ENCODE results near the gene RNF8. TPM values are rescaled to one million over a fixed set of nuclear protein-coding genes. Genes with fewer than 3 reads are reported as not detected.

Gene RNF8
- polyA plus RNA-seq, 3 donors, result 4.2 to 4.9 (median 4.7) TPM

GRCh38 chr6:37418722-37419121, 64.9 kb downstream of the RNF8 start:
- no peak overlapping the region for H3K4me3 Mint-ChIP-seq

GRCh38 chr6:37426058-37426944, 72.5 kb downstream of the RNF8 start:
- H3K9ac ChIP-seq (ENCODE audit: insufficient read depth, low read length, poor library complexity, severe bottlenecking), result no peak overlapping the region
- H3K36me3 ChIP-seq (replicated peaks in 1 of 2; ENCODE audit: control insufficient read depth in 1 of 2, insufficient read depth in 2 of 2, low read length in 2 of 2), result no peaks in the 10 kb centered on the region
- Mint-ChIP-seq H3K9me3 (peaks cover 0 to 2% (median 0%) of the 10 kb centered on the region in 7 donors), H3K27me3 (ENCODE audit: low read depth in 3 of 3) (peaks cover 10 to 18% (median 12%) of the 10 kb centered on the region in 3 donors), H3K36me3 (no peaks in the 10 kb centered on the region), H3K4me1 (no peaks in the 10 kb centered on the region), H3K4me3 (no peak overlapping the region), H3K27ac (no peak overlapping the region)
- no peak for DNase-seq
- no peaks in the 10 kb centered on the region for H3K4me1 ChIP-seq (ENCODE audit: control insufficient read depth in 1 of 2, insufficient read depth in 2 of 2, low read length in 2 of 2)
- no peak overlapping the region for H3K4me2 ChIP-seq (replicated peaks; ENCODE audit: extremely low read depth, low read length, poor library complexity, severe bottlenecking)
- H3K27ac ChIP-seq (ENCODE audit: low read depth in 1 of 2, low read length in 2 of 2), result no peak overlapping the region
- H2AFZ ChIP-seq (ENCODE audit: insufficient read depth, low read depth, low read length, poor library complexity, severe bottlenecking), result no peak overlapping the region
- no peaks in the 10 kb centered on the region for H4K20me1 ChIP-seq (ENCODE audit: insufficient read depth, low read length)
- WGBS (ENCODE audit: insufficient coverage), result 75% methylated on average over 1 of the region's 4 CpGs
- no peaks in the 10 kb centered on the region for H3K9me3 ChIP-seq (replicated peaks in 1 of 2; ENCODE audit: control insufficient read depth in 1 of 2, insufficient read depth in 1 of 2, low read length in 2 of 2)
- intact Hi-C loops (cut with micrococcal nuclease), result no loop called here
- H3K79me2 ChIP-seq (ENCODE audit: insufficient read depth, low read length), result no peaks in the 10 kb centered on the region
- TF ChIP-seq CTCF (IDR thresholded peaks at IDR 0.05), result no peak
- H3K27me3 ChIP-seq (ENCODE audit: control insufficient read depth in 2 of 2, insufficient read depth in 2 of 2, low read length in 2 of 2), result peaks cover 0 to 11% of the 10 kb centered on the region in 2 donors
- no peak overlapping the region for H3K4me3 ChIP-seq (replicated peaks in 1 of 3; ENCODE audit: low read depth in 2 of 3, low read length in 3 of 3)

More at GRCh38 chr6:37418722-37419121, 64.9 kb downstream of the RNF8 start:
- Mint-ChIP-seq H3K36me3 (no peaks in the 10 kb centered on the region), H3K27me3 (ENCODE audit: low read depth in 3 of 3) (peaks cover 0 to 8% (median 4%) of the 10 kb centered on the region in 3 donors), H3K4me1 (no peaks in the 10 kb centered on the region), H3K9me3 (peaks cover 0 to 10% (median 3%) of the 10 kb centered on the region in 7 donors), H3K27ac (no peak overlapping the region)
- H2AFZ ChIP-seq (ENCODE audit: insufficient read depth, low read depth, low read length, poor library complexity, severe bottlenecking), result no peak overlapping the region
- no peaks in the 10 kb centered on the region for H4K20me1 ChIP-seq (ENCODE audit: insufficient read depth, low read length)
- H3K9ac ChIP-seq (ENCODE audit: insufficient read depth, low read length, poor library complexity, severe bottlenecking), result no peak overlapping the region
- WGBS (ENCODE audit: insufficient coverage), result no CpG with 5 or more reads among the region's 5 CpGs
- H3K4me1 ChIP-seq (ENCODE audit: control insufficient read depth in 1 of 2, insufficient read depth in 2 of 2, low read length in 2 of 2), result no peaks in the 10 kb centered on the region
- H3K4me2 ChIP-seq (replicated peaks; ENCODE audit: extremely low read depth, low read length, poor library complexity, severe bottlenecking), result no peak overlapping the region
- no peak for TF ChIP-seq CTCF (IDR thresholded peaks at IDR 0.05)
- no peaks in the 10 kb centered on the region for H3K27me3 ChIP-seq (ENCODE audit: control insufficient read depth in 2 of 2, insufficient read depth in 2 of 2, low read length in 2 of 2)
- DNase-seq, result no peak
- intact Hi-C loops (cut with micrococcal nuclease), result no loop called here
- no peaks in the 10 kb centered on the region for H3K36me3 ChIP-seq (replicated peaks in 1 of 2; ENCODE audit: control insufficient read depth in 1 of 2, insufficient read depth in 2 of 2, low read length in 2 of 2)
- H3K4me3 ChIP-seq (replicated peaks in 1 of 3; ENCODE audit: low read depth in 2 of 3, low read length in 3 of 3), result no peak overlapping the region
- no peaks in the 10 kb centered on the region for H3K79me2 ChIP-seq (ENCODE audit: insufficient read depth, low read length)
- H3K9me3 ChIP-seq (replicated peaks in 1 of 2; ENCODE audit: control insufficient read depth in 1 of 2, insufficient read depth in 1 of 2, low read length in 2 of 2), result no peaks in the 10 kb centered on the region
- H3K27ac ChIP-seq (ENCODE audit: low read depth in 1 of 2, low read length in 2 of 2), result no peak overlapping the region

Data from CD14-positive monocyte (primary cell).